NCI-H2107 treated with DMSO at 0.1 percent for 48 hours (cell line): ENCODE data around the gene AUP1.
A peak's percentile ranks its signal among the peaks of the same experiment; 100 is the strongest.
"Not testable (repeated sequence)": the region's sequence is repeated elsewhere in the genome, so short reads cannot be mapped to it uniquely, and the experiment has no call there.

ENCODE experiments used
- DNase-seq: peaks from one replicate; lab custom pipeline; 2025; ENCODE audit not compliant: unreplicated experiment; lab: John Stamatoyannopoulos, UW

The AUP1 gene

GRCh38 chr2:74499267-74499939, 30.1 kb downstream of the AUP1 start, which contains the start of gene LBX2:
Gene LBX2, minus strand, starts transcription at chr2:74499603. Its CDS starts 66 bp downstream, at chr2:74499537.
- no peak for DNase-seq

GRCh38 chr2:74498500-74499266, 30.8 kb downstream of the AUP1 start:
- no peak for DNase-seq

GRCh38 chr2:74497777-74498499, 31.6 kb downstream of the AUP1 start:
- DNase-seq = no peak

GRCh38 chr2:74496997-74497776, 32.3 kb downstream of the AUP1 start:
- DNase-seq = no peak

GRCh38 chr2:74495440-74495839, 34.1 kb downstream of the AUP1 start:
- DNase-seq = no peak

GRCh38 chr2:74493546-74493945, 36.0 kb downstream of the AUP1 start:
- DNase-seq = no peak

- DNase-seq = no peak
Measured at GRCh38 chr2:74491648-74492544, 37.6 kb downstream of the AUP1 start.

- DNase-seq = no peak
Measured at GRCh38 chr2:74489906-74490305, 39.6 kb downstream of the AUP1 start.

- no peak for DNase-seq
Measured at GRCh38 chr2:74488643-74489481, 40.6 kb downstream of the AUP1 start.

GRCh38 chr2:74486141-74486540, 43.4 kb downstream of the AUP1 start:
- DNase-seq = no peak

GRCh38 chr2:74483675-74484164, 45.8 kb downstream of the AUP1 start:
- DNase-seq = not testable (repeated sequence)

GRCh38 chr2:74482801-74483674, 46.5 kb downstream of the AUP1 start, which contains the start of the genes CCDC142 and TTC31:
Gene CCDC142, minus strand, starts transcription at chr2:74482998. Its CDS starts 161 bp downstream, at chr2:74482837.
Gene TTC31, plus strand, starts transcription at chr2:74483081. Its CDS starts 15 bp downstream, at chr2:74483096.
- DNase-seq = peak; percentile 97

GRCh38 chr2:74481961-74482800, 47.3 kb downstream of the AUP1 start:
- no peak for DNase-seq

- DNase-seq = no peak
Measured at GRCh38 chr2:74481431-74481830, 48.1 kb downstream of the AUP1 start.
